Aorta (tissue), 5 donors: ENCODE measurements around the gene CBARP. TPM values are rescaled to one million over a fixed set of nuclear protein-coding genes. Genes with fewer than 3 reads are reported as not detected.
A peak's percentile ranks its signal among the peaks of the same experiment; 100 is the strongest.

ENCODE experiments used
- ATAC-seq: fragments of 200-7000 bp; cut with Tn5 transposase; one replicate; pipeline ENCODE4 v1.9.1; 2022; ENCODE audit warnings: moderate library complexity; ENCODE audit not compliant: low FRiP score
- DNase-seq, 2 donors: peaks; one replicate each; pipeline ENCODE4 v3.0.0-alpha.2; 2020
- H3K27ac ChIP-seq, 2 donors: one replicate each; pipeline ENCODE4 v1.5.1; 2013; ENCODE audit warnings: low read length in 2 of 2, mild to moderate bottlenecking in 2 of 2, moderate library complexity in 2 of 2, control low read depth in 1 of 2, inconsistent platforms in 1 of 2, low read depth in 1 of 2
- H3K27me3 ChIP-seq, 2 donors: one replicate each; pipeline ENCODE4 v1.6.1; 2013; ENCODE audit warnings: control low read depth in 1 of 2, low read length in 1 of 2, mild to moderate bottlenecking in 1 of 2, moderate library complexity in 1 of 2; ENCODE audit not compliant: insufficient read depth in 2 of 2, control insufficient read depth in 1 of 2
- H3K36me3 ChIP-seq, 2 donors: one replicate each; pipeline ENCODE4 v1.6.1; 2013; ENCODE audit warnings: control low read depth in 1 of 2, low read length in 1 of 2, mild to moderate bottlenecking in 1 of 2; ENCODE audit not compliant: insufficient read depth in 2 of 2, control insufficient read depth in 1 of 2
- H3K4me1 ChIP-seq, 2 donors: one replicate each; pipeline ENCODE4 v1.6.1; 2013; ENCODE audit warnings: low read length in 2 of 2, control low read depth in 1 of 2, mild to moderate bottlenecking in 1 of 2, moderate library complexity in 1 of 2; ENCODE audit not compliant: insufficient read depth in 2 of 2, control insufficient read depth in 1 of 2
- H3K4me3 ChIP-seq, 2 donors: one replicate each; pipeline ENCODE4 v1.5.1; 2013; ENCODE audit warnings: low read length in 2 of 2, control low read depth in 1 of 2, mild to moderate bottlenecking in 1 of 2
- H3K9me3 ChIP-seq: one replicate; pipeline ENCODE4 v1.6.1; 2013; ENCODE audit warnings: mild to moderate bottlenecking, low read length; ENCODE audit not compliant: control insufficient read depth
- WGBS, 2 donors: extraction: QIAGEN DNeasy Blood & Tissue Kit; methylation state at CpG; one replicate each; pipeline ENCODE4 v1.1.7; 2013; 5-methylcytosine and 5-hydroxymethylcytosine counted together
- intact Hi-C, 2 donors: fragments of 100-400 bp; cut with DNase I; formaldehyde crosslinking; loops; one replicate each; pipeline versions ENCODE4 v1.14.2 to v1.15.0; 2022
- polyA plus RNA-seq, 2 donors: library from polyadenylated mRNA; stranded (reverse); fragments of 200-250 nt; gene quantifications; one replicate each; pipeline ENCODE4 v1.2.3, GENCODE V29; 2013
- total RNA-seq, 2 donors: library from RNA; stranded (reverse); fragmentation: NEBNext Ultra II Directional; extraction: Animal tissue kit (Norgen Biotek cat#: 25700); gene quantifications; one replicate each; pipeline ENCODE4 v1.2.1, GENCODE V29; 2021
- donor health status: healthy with polysubstance abuse.
- donor health status: Bipolar disorder and iron deficiency.
- donor health status: DM: no; HTN: no; CAD: no.
- donor health status: DM: no; HTN: no; CAD: no.
- donor health status: DM: yes; HTN: yes; CAD: no.

Gene CBARP
- total and polyA plus RNA-seq, 4 donors = 0.88 to 3.7 (median 2.0) TPM

GRCh38 chr19:1262623-1263123 lies 24.9 kb upstream of the CBARP start:
- no peaks in the 10 kb centered on the region for H3K36me3 ChIP-seq
- H3K4me3 ChIP-seq = no peak overlapping the region
- peak overlapping the region; percentile 69 to 89 for H3K27ac ChIP-seq
- H3K27me3 ChIP-seq = no peaks in the 10 kb centered on the region
- ATAC-seq = no peak
- DNase-seq = peak in 1 of 2 donors; percentile 59
- peaks cover 0 to 2% of the 10 kb centered on the region in 2 donors for H3K4me1 ChIP-seq
- H3K9me3 ChIP-seq = no peaks in the 10 kb centered on the region
- WGBS, 2 donors = 43 to 48% methylated on average over 21 of the region's 21 CpGs
- intact Hi-C loops = no loop called here

GRCh38 chr19:1261798-1262622 lies 24.2 kb upstream of the CBARP start:
- intact Hi-C loops = no loop called here
- peaks cover 0 to 2% of the 10 kb centered on the region in 2 donors for H3K4me1 ChIP-seq
- H3K27me3 ChIP-seq = no peaks in the 10 kb centered on the region
- H3K27ac ChIP-seq = peak overlapping the region; percentile 69 to 89
- DNase-seq (peak; percentile 88 to 92), ATAC-seq (no peak)
- WGBS, 2 donors = 2 to 3% methylated on average over 24 to 28 of the region's 28 CpGs
- no peaks in the 10 kb centered on the region for H3K9me3 ChIP-seq
- no peaks in the 10 kb centered on the region for H3K36me3 ChIP-seq
- no peak overlapping the region for H3K4me3 ChIP-seq

- DNase-seq (no peak), ATAC-seq (no peak)
- peak overlapping the region; percentile 69 to 89 for H3K27ac ChIP-seq
- H3K9me3 ChIP-seq = no peaks in the 10 kb centered on the region
- H3K4me3 ChIP-seq = peak overlapping the region in 1 of 2 donors; percentile 18
- no peaks in the 10 kb centered on the region for H3K27me3 ChIP-seq
- intact Hi-C loops = no loop called here
- H3K4me1 ChIP-seq = peaks cover 0 to 2% of the 10 kb centered on the region in 2 donors
- no peaks in the 10 kb centered on the region for H3K36me3 ChIP-seq
- 3 to 4% methylated on average over 14 of the region's 14 CpGs for WGBS, 2 donors
These were observed 23.7 kb upstream of the CBARP start for GRCh38 chr19:1261538-1261797.

GRCh38 chr19:1260749-1261537 lies 23.1 kb upstream of the CBARP start:
- no peaks in the 10 kb centered on the region for H3K36me3 ChIP-seq
- H3K4me3 ChIP-seq = peak overlapping the region in 1 of 2 donors; percentile 18
- WGBS, 2 donors = 0 to 1% methylated on average over 52 to 83 of the region's 83 CpGs
- intact Hi-C loops = no loop called here
- peaks cover 0 to 2% of the 10 kb centered on the region in 2 donors for H3K4me1 ChIP-seq
- ATAC-seq (peak; percentile 89), DNase-seq (peak; percentile 98 to 99)
- H3K27ac ChIP-seq = peak overlapping the region; percentile 69 to 89
- H3K9me3 ChIP-seq = no peaks in the 10 kb centered on the region
- H3K27me3 ChIP-seq = no peaks in the 10 kb centered on the region

- Histone ChIP-seq H3K27ac (peak overlapping the region in 1 of 2 donors; percentile 53), H3K27me3 (no peaks in the 10 kb centered on the region), H3K9me3 (no peaks in the 10 kb centered on the region), H3K4me3 (no peak overlapping the region), H3K36me3 (peaks cover 6 to 7% of the 10 kb centered on the region in 2 donors), H3K4me1 (peaks cover 0 to 2% of the 10 kb centered on the region in 2 donors)
- no peak for DNase-seq
- ATAC-seq = no peak
- intact Hi-C loops = no loop called here
- WGBS, 2 donors = 29 to 31% methylated on average over 33 of the region's 33 CpGs
These were observed 22.3 kb upstream of the CBARP start for GRCh38 chr19:1259876-1260748.

GRCh38 chr19:1259206-1259875 lies 21.5 kb upstream of the CBARP start:
- ATAC-seq (peak; percentile 4), DNase-seq (peak in 1 of 2 donors; percentile 86)
- peak overlapping the region in 1 of 2 donors; percentile 25 for H3K27ac ChIP-seq
- H3K4me3 ChIP-seq = no peak overlapping the region
- peaks cover 6 to 9% of the 10 kb centered on the region in 2 donors for H3K36me3 ChIP-seq
- intact Hi-C loops = no loop called here
- H3K27me3 ChIP-seq = no peaks in the 10 kb centered on the region
- 35 to 45% methylated on average over 15 to 17 of the region's 17 CpGs for WGBS, 2 donors
- peaks cover 0 to 2% of the 10 kb centered on the region in 2 donors for H3K4me1 ChIP-seq
- H3K9me3 ChIP-seq = no peaks in the 10 kb centered on the region

GRCh38 chr19:1258707-1259205 lies 21.0 kb upstream of the CBARP start:
- Histone ChIP-seq H3K4me3 (no peak overlapping the region), H3K4me1 (peaks cover 0 to 2% of the 10 kb centered on the region in 2 donors), H3K27me3 (no peaks in the 10 kb centered on the region), H3K27ac (peak overlapping the region in 1 of 2 donors; percentile 25), H3K9me3 (no peaks in the 10 kb centered on the region), H3K36me3 (peaks cover 6 to 9% of the 10 kb centered on the region in 2 donors)
- ATAC-seq (no peak), DNase-seq (no peak)
- 30 to 35% methylated on average over 15 of the region's 15 CpGs for WGBS, 2 donors
- intact Hi-C loops = no loop called here

- DNase-seq = no peak
- intact Hi-C loops = no loop called here
- H3K9me3 ChIP-seq = no peaks in the 10 kb centered on the region
- no peak for ATAC-seq
- H3K36me3 ChIP-seq = peaks cover 6 to 9% of the 10 kb centered on the region in 2 donors
- H3K4me3 ChIP-seq = no peak overlapping the region
- H3K4me1 ChIP-seq = peaks cover 0 to 2% of the 10 kb centered on the region in 2 donors
- 76 to 78% methylated on average over 8 of the region's 8 CpGs for WGBS, 2 donors
- no peaks in the 10 kb centered on the region for H3K27me3 ChIP-seq
- no peak overlapping the region for H3K27ac ChIP-seq
These were observed 20.3 kb upstream of the CBARP start for GRCh38 chr19:1258163-1258492.
